GM19099 (cell line): ENCODE measurements around the gene MEGF9.

Source experiments
- POLR2A ChIP-seq: IDR thresholded peaks from 3 replicates; pipeline ENCODE4 v1.6.1; 2011; ENCODE audit warnings: low read depth; ENCODE audit not compliant: insufficient read length; ENCODE audit errors: extremely low read depth

MEGF9 gene

DNA sequence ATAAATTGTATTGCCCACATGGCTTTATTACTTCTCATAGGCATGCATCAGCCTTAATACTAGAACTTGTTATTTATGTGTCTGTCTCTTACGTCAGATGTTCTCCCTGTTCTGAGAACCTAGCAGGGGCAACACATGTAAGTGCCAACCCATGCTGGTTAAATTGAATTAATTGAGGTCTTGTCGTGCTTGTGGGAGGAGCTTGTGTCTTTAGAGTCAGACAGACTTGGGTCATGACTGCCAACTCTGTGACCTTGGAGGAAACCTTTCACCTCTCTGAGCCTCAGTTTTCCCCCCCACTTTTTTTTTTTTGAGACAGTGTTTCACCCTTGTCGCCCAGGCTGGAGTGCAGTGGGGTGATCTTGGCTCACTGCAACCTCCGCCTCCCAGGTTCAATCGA, 2.2 kb upstream of the MEGF9 start:
- no peak for TF ChIP-seq POLR2A

DNA sequence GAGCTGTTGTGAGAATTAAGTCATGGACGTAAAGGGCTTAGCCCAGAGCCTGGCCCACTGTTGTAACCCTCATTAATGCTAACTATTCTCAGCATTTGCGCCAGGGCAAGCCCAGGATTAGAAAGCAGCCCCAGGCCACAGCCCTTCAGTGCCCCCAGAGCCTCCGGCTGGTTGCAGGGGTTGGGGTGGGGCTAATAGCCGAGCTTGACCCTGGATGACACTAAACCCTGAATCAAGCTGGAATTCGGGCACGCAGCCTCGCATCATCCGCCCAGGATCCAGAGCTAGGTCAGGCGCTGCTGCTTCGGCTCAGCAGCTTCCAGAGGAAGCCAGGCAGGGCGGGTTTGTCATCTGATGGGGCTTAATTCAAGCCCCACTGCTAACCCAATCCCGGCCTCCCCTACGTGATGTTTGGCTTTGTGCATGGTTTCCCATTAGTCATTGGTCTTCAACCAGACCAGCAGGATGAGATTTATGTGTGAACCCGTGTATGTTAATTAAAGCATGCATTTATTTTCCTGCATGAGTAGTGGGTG, 1.2 kb upstream of the MEGF9 start:
- TF ChIP-seq POLR2A = no peak

- TF ChIP-seq POLR2A = no peak
These were observed 647 bp upstream of the MEGF9 start for GRCh38 chr9:120714846-120715388.

DNA sequence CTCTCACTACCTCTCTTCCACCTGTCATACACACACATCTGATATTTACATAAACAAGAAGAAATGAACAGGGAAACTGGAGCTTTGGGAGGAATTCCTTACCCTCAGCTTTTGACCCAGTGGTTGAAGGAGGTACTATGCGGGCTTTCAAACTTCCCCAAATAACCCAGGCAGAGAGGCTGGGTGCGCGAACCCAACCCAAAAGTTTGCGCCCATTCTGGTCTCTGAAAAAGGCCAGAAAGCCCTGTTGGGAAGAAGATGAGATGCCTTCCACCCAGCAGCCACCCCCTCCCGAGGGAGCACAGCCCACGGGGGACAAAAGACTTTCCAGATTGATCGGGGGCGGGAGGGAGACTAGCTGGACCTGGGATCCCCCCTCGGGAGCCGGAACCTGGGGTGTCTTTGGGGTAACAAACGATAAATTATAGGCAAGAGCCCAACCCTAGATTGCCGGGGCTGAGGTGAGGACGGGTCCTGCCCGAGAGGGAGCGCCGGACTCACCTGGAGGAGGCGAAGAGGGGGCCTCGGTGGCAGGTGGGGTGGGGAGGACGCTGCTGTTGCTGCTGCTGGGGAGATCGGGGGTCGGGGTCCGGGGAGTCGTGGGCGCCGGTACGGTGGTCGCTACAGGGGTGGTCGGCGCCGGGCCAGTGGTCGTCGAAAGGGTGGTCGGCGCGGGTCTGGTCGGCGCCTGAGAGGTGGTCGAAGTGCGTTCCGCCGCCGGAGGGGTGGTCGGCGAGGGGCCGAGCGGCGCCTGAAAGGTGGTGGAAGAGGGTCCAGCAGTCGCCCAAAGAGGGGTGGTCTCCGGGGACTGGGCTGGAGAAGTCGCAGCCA, 798 bp downstream of the MEGF9 start:
- TF ChIP-seq POLR2A = no peak

DNA sequence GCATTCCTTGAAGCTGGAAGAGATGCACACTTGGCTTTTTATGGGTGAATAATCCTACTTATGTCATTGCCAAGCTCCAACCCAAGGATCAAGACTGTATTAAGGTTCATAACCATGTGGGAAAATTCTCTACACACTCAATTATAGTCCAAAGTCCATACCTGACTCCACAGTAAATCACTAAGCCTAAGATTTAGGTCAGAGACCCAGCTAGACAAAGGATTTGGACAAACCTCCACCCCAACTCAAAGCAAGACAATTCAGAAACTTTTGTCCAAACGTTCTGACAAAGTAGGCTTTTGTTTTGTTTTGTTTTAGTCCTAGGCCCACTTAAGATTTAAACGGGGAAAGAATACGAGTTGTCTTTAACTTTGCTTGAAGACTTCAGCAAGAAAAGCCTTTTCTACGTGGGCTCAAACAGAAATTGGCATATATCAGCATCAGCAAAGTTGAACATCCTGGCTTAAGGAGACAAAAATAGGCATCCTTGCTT, 1.7 kb downstream of the MEGF9 start:
- TF ChIP-seq POLR2A = no peak

- TF ChIP-seq POLR2A = no peak
These were observed 2.3 kb downstream of the MEGF9 start for GRCh38 chr9:120711841-120712538.

DNA sequence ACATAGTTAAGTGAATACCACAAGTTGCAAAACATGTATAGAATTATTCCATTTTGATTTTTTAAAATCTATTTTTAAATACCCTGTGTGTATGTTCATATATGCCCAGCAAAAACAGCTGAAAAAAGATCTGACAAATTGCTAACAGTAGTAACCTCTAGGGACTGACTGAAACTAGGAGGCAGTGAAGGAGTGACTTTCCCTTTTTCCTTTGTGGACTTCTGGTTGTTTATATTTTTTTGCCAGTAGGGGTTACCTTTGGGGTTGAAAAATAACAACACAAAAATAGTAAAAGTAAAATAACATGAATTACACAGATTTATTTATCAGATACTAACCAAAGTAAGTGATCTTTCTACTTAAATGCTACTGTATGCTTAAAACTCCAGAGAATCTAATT, 2.9 kb downstream of the MEGF9 start:
- TF ChIP-seq POLR2A = no peak

- TF ChIP-seq POLR2A = no peak
These were observed 3.9 kb downstream of the MEGF9 start for GRCh38 chr9:120710110-120710981.

- TF ChIP-seq POLR2A = no peak
These were observed 5.6 kb downstream of the MEGF9 start for GRCh38 chr9:120708526-120709224.

DNA sequence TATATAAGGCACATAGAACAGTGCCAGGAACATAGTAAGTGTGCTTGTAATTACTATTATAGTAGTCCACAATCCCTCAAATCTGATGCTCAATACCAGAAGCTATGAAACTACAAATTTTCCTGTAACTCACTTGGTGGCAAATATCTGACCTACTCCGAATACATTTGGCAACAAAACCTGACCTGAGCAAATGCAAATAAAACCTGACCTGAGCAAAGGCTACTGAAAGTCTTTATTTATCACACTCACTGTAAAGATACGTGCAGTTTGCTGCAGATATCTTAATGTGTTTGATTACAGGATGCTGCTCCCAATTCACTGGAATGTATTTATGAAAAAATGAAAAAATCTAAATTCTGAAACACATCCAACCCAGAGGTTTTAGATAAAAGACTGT, 7.1 kb downstream of the MEGF9 start:
- no peak for TF ChIP-seq POLR2A

GRCh38 chr9:120705174-120705573, 9.1 kb downstream of the MEGF9 start:
- TF ChIP-seq POLR2A = no peak

- TF ChIP-seq POLR2A = no peak
These were observed 12.2 kb downstream of the MEGF9 start for GRCh38 chr9:120702075-120702474.

DNA sequence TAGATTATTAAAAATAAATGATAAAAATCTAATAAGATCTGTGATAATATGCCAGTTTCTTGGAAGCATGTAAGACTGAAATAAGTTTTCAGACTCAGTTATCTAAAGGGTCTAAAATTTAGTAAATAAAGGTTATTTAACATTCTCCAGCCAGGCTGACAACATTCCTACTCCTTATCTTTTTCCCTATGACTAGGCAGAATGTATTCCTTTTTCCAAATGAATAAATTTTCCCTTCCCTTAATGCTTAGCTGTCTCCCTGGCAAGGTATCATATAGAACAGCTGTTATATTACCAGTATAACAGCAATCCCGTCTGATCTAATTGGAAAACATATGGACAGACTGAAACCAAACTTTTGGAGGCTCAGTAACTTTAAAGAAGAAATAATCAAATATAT, 13.0 kb downstream of the MEGF9 start:
- TF ChIP-seq POLR2A = no peak

DNA sequence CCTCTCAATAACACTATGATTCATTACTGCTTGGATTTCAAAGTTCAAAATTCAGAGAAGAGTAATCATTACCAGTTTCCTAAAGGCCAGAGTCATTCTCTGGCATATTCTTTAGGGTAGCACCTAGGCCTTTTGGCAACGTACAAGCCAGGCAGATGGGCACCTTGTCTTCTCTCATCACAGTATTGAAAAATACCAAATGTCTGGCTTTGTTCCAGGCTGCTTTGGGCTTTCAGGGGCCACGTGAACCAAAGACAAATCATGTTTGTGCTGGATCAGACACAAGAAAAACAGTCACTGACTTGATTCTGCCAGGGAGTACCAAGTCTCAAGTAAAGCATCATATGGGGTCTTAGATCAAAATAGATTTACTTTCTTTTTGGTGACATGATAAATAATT, 15.5 kb downstream of the MEGF9 start:
- no peak for TF ChIP-seq POLR2A
